GM21786 (cell line): ENCODE results near the gene TFDP3.

Experiments used
- ATAC-seq: cut with Tn5 transposase; IDR thresholded peaks from one replicate; pipeline ENCODE4 v1.9.1; 2021; ENCODE audit not compliant: unreplicated experiment

Gene TFDP3

GRCh38 chrX:133218329-133218728 is at the start of gene TFDP3:
TSS of gene TFDP3 (minus strand) at chrX:133218354. CDS start at chrX:133218259, 95 bp downstream.
- no peak for ATAC-seq

- no peak for ATAC-seq
These were observed 49.5 kb upstream of the TFDP3 start for GRCh38 chrX:133267621-133268020.

- ATAC-seq = no peak
These were observed 47.2 kb upstream of the TFDP3 start for GRCh38 chrX:133265331-133265730.

GRCh38 chrX:133258481-133258880 is 40.3 kb upstream of the TFDP3 start:
- no peak for ATAC-seq

- no peak for ATAC-seq
These were observed 36.5 kb upstream of the TFDP3 start for GRCh38 chrX:133254666-133255065.

GRCh38 chrX:133251204-133251603 is 33.0 kb upstream of the TFDP3 start:
- ATAC-seq = no peak

GRCh38 chrX:133250184-133251100 is 32.3 kb upstream of the TFDP3 start:
- ATAC-seq = no peak

GRCh38 chrX:133249266-133250058 is 31.3 kb upstream of the TFDP3 start:
- ATAC-seq = no peak

GRCh38 chrX:133248177-133248576 is 30.0 kb upstream of the TFDP3 start:
- ATAC-seq = no peak

GRCh38 chrX:133246921-133247320 is 28.8 kb upstream of the TFDP3 start:
- ATAC-seq = no peak

GRCh38 chrX:133235830-133236229 is 17.7 kb upstream of the TFDP3 start:
- ATAC-seq = no peak

- ATAC-seq = no peak
These were observed 14.2 kb upstream of the TFDP3 start for GRCh38 chrX:133232331-133232730.

- no peak for ATAC-seq
These were observed 11.2 kb upstream of the TFDP3 start for GRCh38 chrX:133229361-133229760.

- ATAC-seq = no peak
These were observed 2.4 kb downstream of the TFDP3 start for GRCh38 chrX:133215747-133216146.

GRCh38 chrX:133215017-133215416 is 3.1 kb downstream of the TFDP3 start:
- ATAC-seq = peak; percentile 47

- ATAC-seq = no peak
These were observed 3.9 kb downstream of the TFDP3 start for GRCh38 chrX:133214301-133214700.

- no peak for ATAC-seq
These were observed 5.0 kb downstream of the TFDP3 start for GRCh38 chrX:133213117-133213516.

GRCh38 chrX:133207751-133208150 is 10.4 kb downstream of the TFDP3 start:
- ATAC-seq = no peak

GRCh38 chrX:133191739-133192039 is 26.5 kb downstream of the TFDP3 start:
- ATAC-seq = no peak

GRCh38 chrX:133190877-133191738 is 27.0 kb downstream of the TFDP3 start:
- no peak for ATAC-seq

GRCh38 chrX:133189195-133189594 is 29.0 kb downstream of the TFDP3 start:
- no peak for ATAC-seq
